GM08714 (cell line): ENCODE data around the gene MCF2.

Experiments used
- H3K4me3 ChIP-seq: fragments of 200-500 bp; sonication (Bioruptor generic); 2 replicates; pipeline ENCODE4 v1.5.1; 2014; ENCODE audit warnings: mild to moderate bottlenecking, low read length, inconsistent platforms
- ZNF274 ChIP-seq: IDR thresholded peaks from 2 replicates; pipeline ENCODE4 v1.6.1; 2012; ENCODE audit warnings: mild to moderate bottlenecking, low read depth, low read length

Gene MCF2, protein sequence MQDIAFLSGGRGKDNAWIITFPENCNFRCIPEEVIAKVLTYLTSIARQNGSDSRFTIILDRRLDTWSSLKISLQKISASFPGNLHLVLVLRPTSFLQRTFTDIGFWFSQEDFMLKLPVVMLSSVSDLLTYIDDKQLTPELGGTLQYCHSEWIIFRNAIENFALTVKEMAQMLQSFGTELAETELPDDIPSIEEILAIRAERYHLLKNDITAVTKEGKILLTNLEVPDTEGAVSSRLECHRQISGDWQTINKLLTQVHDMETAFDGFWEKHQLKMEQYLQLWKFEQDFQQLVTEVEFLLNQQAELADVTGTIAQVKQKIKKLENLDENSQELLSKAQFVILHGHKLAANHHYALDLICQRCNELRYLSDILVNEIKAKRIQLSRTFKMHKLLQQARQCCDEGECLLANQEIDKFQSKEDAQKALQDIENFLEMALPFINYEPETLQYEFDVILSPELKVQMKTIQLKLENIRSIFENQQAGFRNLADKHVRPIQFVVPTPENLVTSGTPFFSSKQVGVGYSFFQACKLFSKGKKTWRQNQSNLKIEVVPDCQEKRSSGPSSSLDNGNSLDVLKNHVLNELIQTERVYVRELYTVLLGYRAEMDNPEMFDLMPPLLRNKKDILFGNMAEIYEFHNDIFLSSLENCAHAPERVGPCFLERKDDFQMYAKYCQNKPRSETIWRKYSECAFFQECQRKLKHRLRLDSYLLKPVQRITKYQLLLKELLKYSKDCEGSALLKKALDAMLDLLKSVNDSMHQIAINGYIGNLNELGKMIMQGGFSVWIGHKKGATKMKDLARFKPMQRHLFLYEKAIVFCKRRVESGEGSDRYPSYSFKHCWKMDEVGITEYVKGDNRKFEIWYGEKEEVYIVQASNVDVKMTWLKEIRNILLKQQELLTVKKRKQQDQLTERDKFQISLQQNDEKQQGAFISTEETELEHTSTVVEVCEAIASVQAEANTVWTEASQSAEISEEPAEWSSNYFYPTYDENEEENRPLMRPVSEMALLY

DNA sequence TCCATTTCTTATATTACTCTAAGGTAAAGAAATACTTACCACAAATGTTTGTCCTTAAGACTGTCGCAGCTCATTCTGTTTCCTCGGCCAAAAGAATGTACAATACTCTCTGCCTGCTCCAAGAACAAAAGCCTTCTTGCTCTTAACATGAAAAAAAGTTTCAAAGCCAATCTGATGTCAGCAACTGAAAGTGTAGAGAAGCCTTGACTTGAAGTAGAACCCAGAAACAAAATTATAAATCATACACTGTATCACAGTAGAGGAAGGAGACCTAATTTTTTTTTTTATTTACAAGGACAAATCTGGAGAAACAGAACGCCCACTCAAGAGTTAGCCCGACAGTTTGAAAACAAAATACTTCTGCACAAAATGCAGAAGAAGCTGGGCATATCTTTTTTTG is at the start of gene MCF2:
MCF2 (minus strand) TSS at position 101 of the 400 bp plus-strand sequence. CDS start 56,423 bp downstream, outside the sequence.
- no peak for TF ChIP-seq ZNF274
- H3K4me3 ChIP-seq: no peak within 1 kb of the TSS

DNA sequence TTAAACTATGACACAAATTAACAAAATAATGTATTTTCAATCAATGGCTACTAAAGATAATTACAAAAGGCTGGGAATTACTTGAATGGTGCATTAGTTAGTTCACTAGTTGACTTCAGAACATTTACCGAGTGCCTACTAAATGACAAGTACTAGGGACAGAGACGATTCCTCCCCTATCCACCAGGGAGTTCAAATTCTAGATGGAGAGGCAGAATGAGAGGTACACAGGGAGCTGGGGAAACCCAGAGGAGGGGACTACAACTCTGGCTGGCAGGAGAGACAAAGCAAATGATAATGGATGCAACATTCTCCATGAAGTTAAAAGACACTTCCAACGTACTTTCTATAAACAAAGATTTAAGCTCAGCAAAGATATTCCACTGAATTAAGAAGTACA is 43.1 kb upstream of the MCF2 start:
- no peak for TF ChIP-seq ZNF274
- no peak overlapping the region for H3K4me3 ChIP-seq

DNA sequence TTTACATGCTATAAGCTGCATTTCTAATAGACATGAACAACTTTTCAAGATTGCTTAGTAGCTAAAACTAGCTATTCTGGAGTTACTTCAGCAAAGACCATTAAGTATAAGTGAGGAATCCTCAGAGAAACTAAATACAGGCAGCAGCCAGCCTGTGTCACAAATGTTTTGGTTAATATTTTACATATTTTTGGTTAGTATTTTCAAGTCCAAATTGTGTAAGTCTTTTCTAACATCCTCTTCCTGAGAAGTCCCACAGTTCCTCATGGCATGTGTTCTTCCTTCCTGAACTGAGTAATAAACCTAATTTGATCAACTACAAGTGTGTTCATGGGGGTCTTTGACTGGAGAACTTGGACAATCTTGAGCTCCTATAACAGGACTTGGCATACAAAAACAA is 42.4 kb upstream of the MCF2 start:
- no peak overlapping the region for H3K4me3 ChIP-seq
- no peak for TF ChIP-seq ZNF274

DNA sequence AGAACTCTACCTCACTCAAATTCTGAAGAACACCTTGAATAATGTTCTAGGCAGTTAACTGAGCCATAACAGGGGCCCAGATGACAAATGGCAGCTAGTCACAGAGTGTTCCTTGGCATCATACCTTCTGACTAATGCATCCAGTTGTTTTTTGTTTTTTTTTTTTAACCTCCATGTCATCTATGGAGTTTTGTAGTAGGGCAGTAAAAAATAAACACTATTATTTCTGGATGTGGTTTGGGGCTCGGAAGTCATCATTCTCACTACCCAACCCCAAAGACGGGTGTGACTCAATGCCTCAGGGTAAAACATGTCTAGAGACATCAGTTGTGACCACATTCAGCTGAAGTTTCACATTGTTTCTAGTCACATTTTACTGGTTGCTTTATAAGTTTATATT is 31.2 kb upstream of the MCF2 start:
- no peak for TF ChIP-seq ZNF274
- no peak overlapping the region for H3K4me3 ChIP-seq

DNA sequence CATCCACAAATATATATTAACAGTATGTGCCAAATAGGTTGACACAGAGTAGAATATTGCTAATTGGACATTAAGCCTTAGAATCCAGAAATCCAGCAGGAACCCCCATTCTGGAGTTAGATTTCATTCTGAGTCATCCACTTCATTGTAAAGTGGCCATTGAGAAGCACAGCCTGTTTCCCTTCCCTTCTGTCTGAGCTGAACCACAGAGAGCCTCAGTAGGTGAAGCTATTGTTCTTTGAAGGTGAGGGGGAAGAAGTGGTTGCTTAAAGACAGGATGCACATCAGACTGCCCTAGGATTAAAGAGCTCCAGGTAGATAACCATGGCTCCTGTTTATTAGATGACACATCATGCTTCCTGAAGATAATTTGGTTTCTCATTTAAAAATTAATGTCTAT is 30.6 kb upstream of the MCF2 start:
- no peak for TF ChIP-seq ZNF274
- H3K4me3 ChIP-seq: no peak overlapping the region

DNA sequence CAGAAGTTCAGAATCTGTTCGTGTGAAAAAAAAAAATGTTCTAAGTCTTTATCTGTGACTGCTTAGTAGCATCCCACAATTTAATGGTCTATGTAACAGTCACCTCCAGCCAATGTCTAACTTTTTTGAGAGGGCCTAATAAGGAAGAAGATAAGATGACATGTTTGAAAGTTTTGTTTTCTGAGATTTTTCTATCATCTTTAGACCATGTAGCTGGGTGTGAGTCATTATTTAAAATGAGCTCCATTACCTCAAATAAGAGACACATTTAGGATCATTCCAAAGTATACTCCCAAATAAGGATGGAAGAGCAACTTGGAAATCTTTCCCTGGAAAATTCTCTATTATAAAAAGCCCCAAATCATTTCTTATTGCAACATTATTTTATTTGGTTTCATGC is 28.2 kb upstream of the MCF2 start:
- TF ChIP-seq ZNF274: no peak
- no peak overlapping the region for H3K4me3 ChIP-seq

DNA sequence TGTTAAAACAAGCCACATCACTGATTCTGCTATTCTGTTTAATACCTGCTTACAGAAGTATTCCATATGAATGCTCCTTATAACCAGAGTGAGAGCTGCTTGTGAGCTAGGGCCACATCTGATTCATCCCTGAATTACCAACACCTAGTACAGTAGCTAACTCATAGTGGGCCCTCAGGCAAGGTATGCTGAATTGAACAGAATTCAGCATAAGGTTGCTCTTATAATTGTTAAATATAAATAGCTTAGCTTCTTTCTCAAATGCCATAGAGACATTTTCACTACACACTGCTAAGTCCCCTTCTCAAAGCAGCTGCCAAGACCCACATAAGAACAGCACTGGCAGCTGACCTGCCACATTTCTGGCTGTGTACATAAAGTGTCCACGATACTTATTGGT is 27.0 kb upstream of the MCF2 start:
- no peak overlapping the region for H3K4me3 ChIP-seq
- TF ChIP-seq ZNF274: no peak

DNA sequence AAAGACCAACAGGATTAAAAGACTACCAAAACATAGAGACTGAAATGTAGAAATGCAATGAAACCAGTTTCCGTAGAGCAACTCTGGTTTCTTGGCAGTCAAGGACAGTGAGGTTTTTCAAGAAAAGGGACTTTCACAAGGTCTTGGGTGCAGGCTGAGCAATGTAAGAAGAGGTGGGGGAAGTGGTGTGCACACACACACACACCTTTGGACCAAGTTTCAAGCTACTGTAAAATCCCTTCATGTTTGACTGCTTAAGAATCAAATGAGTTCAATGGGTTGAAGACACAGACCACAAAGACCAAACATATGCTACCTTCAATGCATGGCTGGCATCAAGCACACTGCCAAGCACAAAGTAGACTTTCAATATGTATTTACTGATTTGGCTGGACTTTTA is 17.8 kb upstream of the MCF2 start:
- H3K4me3 ChIP-seq: no peak overlapping the region
- TF ChIP-seq ZNF274: no peak

DNA sequence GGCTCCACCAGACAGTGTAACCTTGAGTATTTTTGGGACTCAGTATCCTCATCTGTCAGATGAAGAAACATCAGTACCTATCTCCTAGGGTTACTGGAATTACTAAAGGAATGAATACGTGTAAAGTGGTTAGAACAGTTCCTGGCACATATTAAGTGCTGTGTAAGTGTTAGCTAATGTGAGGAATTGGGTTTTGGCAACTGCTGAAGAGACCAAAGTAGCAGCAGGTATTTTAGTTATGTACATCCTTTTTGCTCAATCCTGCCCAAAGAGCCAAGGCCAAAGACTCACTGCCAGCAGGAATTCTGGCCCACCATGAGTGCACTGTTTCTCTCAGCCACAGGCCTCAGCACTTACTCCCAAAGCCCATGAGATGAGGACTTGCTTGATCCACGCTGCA is 16.7 kb upstream of the MCF2 start:
- no peak overlapping the region for H3K4me3 ChIP-seq
- TF ChIP-seq ZNF274: no peak

DNA sequence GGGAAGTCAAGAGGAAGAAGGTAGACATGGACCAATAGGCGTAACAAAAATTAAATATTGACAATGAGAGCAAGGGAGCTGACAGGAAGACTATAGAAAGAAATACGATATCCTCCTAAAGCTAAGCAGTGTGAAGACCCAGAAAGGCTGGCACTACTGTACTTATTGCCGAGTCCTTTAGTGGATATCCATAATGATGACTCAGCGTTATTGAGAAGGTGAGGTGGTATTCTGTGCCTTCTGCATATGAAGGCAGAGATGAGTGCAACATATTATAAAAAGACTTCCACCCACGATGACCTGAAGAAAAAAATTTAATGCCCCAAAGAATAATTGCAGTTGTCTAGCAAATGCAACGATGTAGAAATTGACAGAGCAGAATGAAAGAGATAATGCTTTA is 13.0 kb upstream of the MCF2 start:
- no peak overlapping the region for H3K4me3 ChIP-seq
- TF ChIP-seq ZNF274: no peak

DNA sequence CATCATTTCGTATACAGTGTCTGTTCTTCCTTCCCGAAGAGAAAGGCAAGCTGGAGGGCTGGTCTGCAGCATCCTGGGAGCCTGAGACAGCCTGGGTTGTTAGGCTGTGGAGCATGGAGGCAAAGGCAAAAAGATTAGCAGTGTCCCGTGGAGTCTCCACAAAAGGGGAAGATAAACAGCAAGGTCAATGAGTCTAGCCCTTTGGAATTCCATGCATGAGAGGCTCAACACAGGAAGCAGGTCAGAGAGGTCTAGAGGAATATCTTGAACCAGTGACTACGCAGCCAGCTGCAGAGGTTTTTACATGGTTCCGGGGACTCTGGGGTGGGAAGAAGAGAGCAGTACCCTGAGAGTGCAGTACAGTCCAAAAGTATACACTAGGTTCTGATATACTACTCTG is 12.2 kb upstream of the MCF2 start:
- no peak for TF ChIP-seq ZNF274
- no peak overlapping the region for H3K4me3 ChIP-seq

DNA sequence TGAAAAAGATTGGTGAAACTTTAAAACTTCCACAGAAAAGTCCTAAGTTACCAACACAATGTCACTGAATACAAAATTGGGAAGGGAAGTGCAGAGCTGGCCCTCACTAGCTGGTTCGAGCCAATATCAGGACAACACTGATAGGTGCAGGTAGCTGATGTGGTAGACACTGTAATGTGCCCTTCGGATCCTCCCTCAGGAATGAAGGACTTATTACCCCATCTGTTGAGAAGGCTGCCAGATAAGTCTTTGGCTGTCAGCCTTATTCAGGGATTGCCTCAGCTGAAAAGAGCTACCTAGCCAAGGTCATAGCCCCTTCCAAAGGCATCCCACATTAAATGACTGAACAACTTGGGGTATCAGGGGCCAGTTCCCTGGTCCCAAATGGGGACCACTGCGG is 5.3 kb downstream of the MCF2 start:
- no peak for TF ChIP-seq ZNF274
- H3K4me3 ChIP-seq: no peak overlapping the region

DNA sequence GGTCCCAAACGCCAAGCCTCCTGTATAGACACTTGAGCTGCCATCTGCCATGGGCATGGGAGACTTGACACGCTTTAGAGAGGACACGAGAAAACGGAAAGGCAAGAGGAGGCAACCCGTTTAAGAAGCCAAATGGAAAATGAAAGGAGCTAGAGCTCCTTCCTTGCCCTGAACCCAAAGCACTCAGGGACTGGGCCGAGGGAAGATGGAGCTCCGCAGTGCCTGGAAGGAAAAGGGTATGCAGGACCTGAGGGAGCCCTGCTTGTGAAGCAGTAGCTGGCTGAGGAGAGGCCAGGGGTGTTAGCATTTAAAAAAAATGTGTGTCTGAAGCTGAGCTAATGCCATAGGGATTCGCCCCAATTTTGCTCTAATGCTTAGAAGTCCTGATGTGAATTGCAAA is 15.1 kb downstream of the MCF2 start:
- TF ChIP-seq ZNF274: no peak
- H3K4me3 ChIP-seq: no peak overlapping the region

DNA sequence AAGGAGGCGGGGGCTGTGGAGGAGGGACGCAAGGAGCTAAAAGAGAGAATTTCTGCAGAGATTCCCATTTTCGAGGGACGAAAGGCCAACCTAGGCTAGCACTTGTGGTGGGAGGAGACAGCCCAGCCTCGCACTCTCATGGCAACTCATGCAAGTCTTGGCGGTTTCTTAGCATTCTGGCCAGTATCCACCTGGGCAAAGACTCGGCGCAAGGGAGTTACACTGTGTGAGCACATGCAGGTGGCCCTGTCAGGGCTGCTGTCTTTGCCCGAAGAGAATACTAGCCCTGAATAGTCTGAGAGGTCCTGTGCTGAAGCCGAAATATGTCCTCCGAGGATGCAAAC is 15.5 kb downstream of the MCF2 start:
- no peak for TF ChIP-seq ZNF274

More for the DNA sequence above, 15.5 kb downstream of the MCF2 start:
- no peak overlapping the region; the same call in 1 of the 2 replicates for H3K4me3 ChIP-seq
